Activated B cell treated with CpG ODN at 0.5 μM for 24 hours (primary cell): Measurements from ENCODE around the gene POLR3G. TPM values are rescaled to one million over a fixed set of nuclear protein-coding genes. Genes with fewer than 3 reads are reported as not detected.
A peak's percentile ranks its signal among the peaks of the same experiment; 100 is the strongest.

Experiments used
- ATAC-seq: fragments of 200-7000 bp; cut with Tn5 transposase; one replicate; pipeline ENCODE4 v1.10.0; 2021; ENCODE audit warnings: low read depth, mild to moderate bottlenecking, moderate library complexity
- CTCF ChIA-PET: fragments of 350-600 bp; sonication (Branson Sonifier 250); formaldehyde crosslinking; loops from one replicate; lab custom pipeline; 2021; ENCODE audit warnings: antibody characterized with exemption; lab: Charles Lee
- POLR2A ChIA-PET: fragments of 350-600 bp; sonication (Branson Sonifier 250); formaldehyde crosslinking; loops from one replicate; lab custom pipeline; 2021; ENCODE audit warnings: antibody characterized with exemption; lab: Charles Lee
- DNase-seq: peaks from one replicate; pipeline ENCODE4 v3.0.0; 2022
- H3K27ac Mint-ChIP-seq: one replicate; pipeline ENCODE4 v1.8.0; 2020; ENCODE audit warnings: mixed read lengths
- H3K27me3 Mint-ChIP-seq: one replicate; pipeline ENCODE4 v1.8.0; 2021; ENCODE audit warnings: mixed read lengths
- H3K36me3 Mint-ChIP-seq: one replicate; pipeline ENCODE4 v1.8.0; 2021; ENCODE audit warnings: low read depth, mixed read lengths
- H3K4me1 Mint-ChIP-seq: one replicate; pipeline ENCODE4 v1.8.0; 2021; ENCODE audit warnings: mixed read lengths
- H3K4me3 Mint-ChIP-seq: one replicate; pipeline ENCODE4 v1.8.0; 2020; ENCODE audit warnings: mild to moderate bottlenecking, mixed read lengths
- H3K9me3 Mint-ChIP-seq: one replicate; pipeline ENCODE4 v1.8.0; 2020; ENCODE audit warnings: mixed read lengths
- intact Hi-C: fragments of 100-400 bp; cut with micrococcal nuclease; formaldehyde crosslinking; loops from one replicate; pipeline ENCODE4 v1.15.1; 2024
- total RNA-seq: library from RNA; stranded (reverse); gene quantifications from 2 replicates; pipeline ENCODE4 v1.2.3, GENCODE V29; 2022
- TF ChIP-seq, protein P1 (sequence below): fragments of 200-600 bp; IDR thresholded peaks from one replicate; pipeline ENCODE4 v1.8.0; 2022; ENCODE audit warnings: antibody characterized with exemption, mild to moderate bottlenecking

POLR3G gene
- total RNA-seq = 2.9 and 3.1 TPM in 2 replicates

GRCh38 chr5:90474235-90475107 lies at the start of gene POLR3G, which contains the start of gene MBLAC2:
POLR3G (plus strand) TSS chr5:90474864; CDS start chr5:90485568, 10,704 bp downstream.
MBLAC2 (minus strand) TSS chr5:90474771; CDS start chr5:90474292, 479 bp downstream.
- ATAC-seq (peak; percentile 91), DNase-seq (peak; percentile 86)
- H3K27me3 Mint-ChIP-seq = no peaks in the 10 kb centered on the region
- H3K4me3 Mint-ChIP-seq = peak within 1 kb of the TSS; percentile 98
- ChIA-PET CTCF (interaction anchor here (1.0 to 1.3 kb wide), 3 partner anchors 9 to 65 kb away, joined by 3 read pairs; partner anchors contain the start of gene CETN3), POLR2A (interaction anchor here (1.0 to 1.6 kb wide), 7 partner anchors 9 to 909 kb away, joined by 4 to 48 read pairs (median 5); partner anchors contain the start of genes ARRDC3, CETN3 and LYSMD3)
- no peaks in the 10 kb centered on the region for H3K9me3 Mint-ChIP-seq
- TF ChIP-seq, protein P1, sequence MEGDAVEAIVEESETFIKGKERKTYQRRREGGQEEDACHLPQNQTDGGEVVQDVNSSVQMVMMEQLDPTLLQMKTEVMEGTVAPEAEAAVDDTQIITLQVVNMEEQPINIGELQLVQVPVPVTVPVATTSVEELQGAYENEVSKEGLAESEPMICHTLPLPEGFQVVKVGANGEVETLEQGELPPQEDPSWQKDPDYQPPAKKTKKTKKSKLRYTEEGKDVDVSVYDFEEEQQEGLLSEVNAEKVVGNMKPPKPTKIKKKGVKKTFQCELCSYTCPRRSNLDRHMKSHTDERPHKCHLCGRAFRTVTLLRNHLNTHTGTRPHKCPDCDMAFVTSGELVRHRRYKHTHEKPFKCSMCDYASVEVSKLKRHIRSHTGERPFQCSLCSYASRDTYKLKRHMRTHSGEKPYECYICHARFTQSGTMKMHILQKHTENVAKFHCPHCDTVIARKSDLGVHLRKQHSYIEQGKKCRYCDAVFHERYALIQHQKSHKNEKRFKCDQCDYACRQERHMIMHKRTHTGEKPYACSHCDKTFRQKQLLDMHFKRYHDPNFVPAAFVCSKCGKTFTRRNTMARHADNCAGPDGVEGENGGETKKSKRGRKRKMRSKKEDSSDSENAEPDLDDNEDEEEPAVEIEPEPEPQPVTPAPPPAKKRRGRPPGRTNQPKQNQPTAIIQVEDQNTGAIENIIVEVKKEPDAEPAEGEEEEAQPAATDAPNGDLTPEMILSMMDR = no peak
- intact Hi-C loops = loop anchor here (1.0 to 5.0 kb wide), 6 partner anchors 35 to 1587 kb away; partner anchors contain the start of genes ARRDC3, CETN3 and LYSMD3
- H3K4me1 Mint-ChIP-seq = peaks cover 27% of the 10 kb centered on the region
- H3K27ac Mint-ChIP-seq = peak within 1 kb of the TSS; percentile 93
- peaks cover 9% of the 10 kb centered on the region for H3K36me3 Mint-ChIP-seq

- Mint-ChIP-seq H3K4me3 (no peak overlapping the region), H3K4me1 (no peaks in the 10 kb centered on the region), H3K9me3 (no peaks in the 10 kb centered on the region), H3K36me3 (no peaks in the 10 kb centered on the region), H3K27ac (no peak overlapping the region), H3K27me3 (peaks cover 5% of the 10 kb centered on the region)
- DNase-seq (no peak), ATAC-seq (peak; percentile 66)
- CTCF ChIA-PET = no interaction called here
- TF ChIP-seq, protein P1 = no peak
- intact Hi-C loops = no loop called here
- POLR2A ChIA-PET = no interaction called here
These were observed 40.4 kb upstream of the POLR3G start for GRCh38 chr5:90434116-90434714.

DNA sequence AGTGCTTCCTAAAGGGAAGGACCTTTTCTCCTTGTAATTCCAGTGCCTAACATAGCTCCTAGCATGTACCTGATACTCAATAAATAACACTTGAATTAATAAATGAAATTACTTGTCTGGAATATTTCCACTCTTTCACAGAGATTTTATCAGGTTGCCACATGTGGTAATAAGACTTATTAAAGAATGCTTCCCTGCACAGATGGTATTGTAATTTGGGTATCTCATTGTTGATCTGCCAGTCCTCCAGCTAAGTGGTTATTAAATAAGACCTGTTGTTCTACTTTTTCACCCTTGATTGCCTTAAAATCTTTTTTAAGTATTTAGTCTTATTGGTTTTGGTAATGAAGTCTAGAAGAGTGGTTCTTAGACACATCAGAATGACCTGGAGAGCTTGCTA lies 37.0 kb upstream of the POLR3G start:
- no peak for DNase-seq
- TF ChIP-seq, protein P1 = no peak
- H3K27ac Mint-ChIP-seq = no peak overlapping the region
- H3K9me3 Mint-ChIP-seq = no peaks in the 10 kb centered on the region
- no peaks in the 10 kb centered on the region for H3K36me3 Mint-ChIP-seq
- POLR2A ChIA-PET = no interaction called here
- CTCF ChIA-PET = interaction anchor here (2.5 kb wide), 1 partner anchor 92 kb away, joined by 25 read pairs; the partner anchor contains the start of gene LYSMD3
- peaks cover 3% of the 10 kb centered on the region for H3K4me1 Mint-ChIP-seq
- intact Hi-C loops = no loop called here
- peaks cover 2% of the 10 kb centered on the region for H3K27me3 Mint-ChIP-seq
- ATAC-seq = no peak
- H3K4me3 Mint-ChIP-seq = no peak overlapping the region

DNA sequence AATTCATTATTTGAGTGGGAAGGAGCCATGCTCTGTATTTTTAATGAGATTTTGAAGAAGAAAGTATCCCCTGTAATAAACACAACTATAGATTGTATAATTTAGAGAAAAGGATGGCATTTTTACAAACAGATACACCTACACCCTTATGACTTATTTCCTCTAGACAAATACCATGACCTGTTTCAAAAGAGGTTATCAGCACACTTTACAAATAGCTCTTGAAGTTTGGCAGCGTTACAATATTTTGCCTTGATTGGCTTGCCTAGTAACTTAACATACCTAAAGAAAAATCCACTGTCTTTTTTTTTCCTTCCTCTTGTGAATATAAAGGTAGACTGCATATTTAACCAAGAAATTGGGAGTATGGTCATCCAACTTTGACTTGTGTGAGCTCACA lies 36.6 kb upstream of the POLR3G start:
- Mint-ChIP-seq H3K4me3 (no peak overlapping the region), H3K4me1 (peaks cover 3% of the 10 kb centered on the region), H3K27ac (no peak overlapping the region), H3K27me3 (peaks cover 2% of the 10 kb centered on the region), H3K9me3 (no peaks in the 10 kb centered on the region), H3K36me3 (no peaks in the 10 kb centered on the region)
- ChIA-PET POLR2A (interaction anchor here (1.5 kb wide), 1 partner anchor 28 kb away, joined by 6 read pairs; the partner anchor contains the start of gene CETN3), CTCF (interaction anchor here (2.5 to 4.7 kb wide), 2 partner anchors 92 to 346 kb away, joined by 25 to 44 read pairs; partner anchors contain the start of gene LYSMD3)
- no peak for DNase-seq
- intact Hi-C loops = no loop called here
- TF ChIP-seq, protein P1 = no peak
- no peak for ATAC-seq
